Epithelial cell of esophagus (primary cell): Measurements from ENCODE around the gene FHOD3.
A peak's percentile ranks its signal among the peaks of the same experiment; 100 is the strongest.

Source experiments
- DNase-seq: peaks from one replicate; pipeline ENCODE4 v3.0.0; 2010; ENCODE audit warnings: low read depth
- H3K4me3 ChIP-seq: 2 replicates; pipeline ENCODE4 v1.5.1; 2011; ENCODE audit warnings: mild to moderate bottlenecking, low read length, control low read depth
- CTCF ChIP-seq: IDR thresholded peaks from 2 replicates; pipeline ENCODE4 v1.5.1; 2011; ENCODE audit warnings: low read depth, mild to moderate bottlenecking, low read length, control low read depth, inconsistent platforms; ENCODE audit not compliant: insufficient read depth; ENCODE audit errors: missing control alignments

FHOD3 gene

GRCh38 chr18:36769611-36770314 is 472.2 kb downstream of the FHOD3 start:
- no peak for DNase-seq
- H3K4me3 ChIP-seq = no peak overlapping the region
- TF ChIP-seq CTCF = peak; percentile 29

GRCh38 chr18:36770315-36770946 is 472.9 kb downstream of the FHOD3 start:
- TF ChIP-seq CTCF = no peak
- H3K4me3 ChIP-seq = no peak overlapping the region
- no peak for DNase-seq

GRCh38 chr18:36771245-36771644 is 473.7 kb downstream of the FHOD3 start:
- no peak for TF ChIP-seq CTCF
- no peak overlapping the region for H3K4me3 ChIP-seq
- DNase-seq = no peak

GRCh38 chr18:36772241-36772723 is 474.8 kb downstream of the FHOD3 start:
- DNase-seq = no peak
- no peak overlapping the region for H3K4me3 ChIP-seq
- no peak for TF ChIP-seq CTCF

GRCh38 chr18:36775396-36775795 is 477.9 kb downstream of the FHOD3 start:
- no peak for DNase-seq
- no peak overlapping the region for H3K4me3 ChIP-seq
- no peak for TF ChIP-seq CTCF

- TF ChIP-seq CTCF = no peak
- no peak for DNase-seq
- no peak overlapping the region for H3K4me3 ChIP-seq
These were observed 479.1 kb downstream of the FHOD3 start for GRCh38 chr18:36776650-36777049.
